ENCODE measurements around the gene CSF1R.

GRCh38 chr5:150068961-150069645, 17.3 kb downstream of the CSF1R start:
- TF ChIP-seq CTCF (IDR thresholded peaks at IDR 0.05; ENCODE audit: poor library complexity, severe bottlenecking) (no peak), TAF1 (IDR thresholded peaks at IDR 0.05; ENCODE audit: low read depth) (no peak), REST (IDR thresholded peaks at IDR 0.05; ENCODE audit: borderline replicate concordance) (no peak), POLR2AphosphoS5 (IDR thresholded peaks at IDR 0.05) (no peak), EZH2 (IDR thresholded peaks at IDR 0.05; ENCODE audit: borderline replicate concordance, insufficient read depth, low read length, poor library complexity, severe bottlenecking) (no peak)

All from neural cell (in vitro differentiated cells).